ENCODE data around the gene C16orf87. TPM values are rescaled to one million over a fixed set of nuclear protein-coding genes. Genes with fewer than 3 reads are reported as not detected.

Gene C16orf87
- total RNA-seq, 3 donors from 2014 or later, result 5.3 to 8.3 (median 5.4) TPM

DNA sequence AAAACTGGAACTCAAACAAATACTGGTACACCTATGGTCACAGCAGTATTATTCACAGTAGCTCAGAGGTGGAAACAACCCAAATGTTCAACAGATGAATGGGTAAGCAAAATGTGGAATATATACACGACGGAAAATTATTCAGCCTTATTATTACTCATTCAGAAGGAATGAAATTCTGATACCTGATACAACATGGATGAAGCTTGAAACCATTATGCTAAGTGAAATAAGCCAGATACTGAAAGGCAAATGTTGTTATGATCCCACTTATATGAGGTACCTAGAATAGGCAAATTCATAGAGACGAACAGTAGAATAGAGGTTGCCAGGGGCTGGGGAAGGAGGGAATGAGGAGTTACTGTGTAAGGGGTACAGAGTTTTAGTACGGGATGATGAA lies 55.8 kb downstream of the C16orf87 start:
- TF ChIP-seq, protein P1, sequence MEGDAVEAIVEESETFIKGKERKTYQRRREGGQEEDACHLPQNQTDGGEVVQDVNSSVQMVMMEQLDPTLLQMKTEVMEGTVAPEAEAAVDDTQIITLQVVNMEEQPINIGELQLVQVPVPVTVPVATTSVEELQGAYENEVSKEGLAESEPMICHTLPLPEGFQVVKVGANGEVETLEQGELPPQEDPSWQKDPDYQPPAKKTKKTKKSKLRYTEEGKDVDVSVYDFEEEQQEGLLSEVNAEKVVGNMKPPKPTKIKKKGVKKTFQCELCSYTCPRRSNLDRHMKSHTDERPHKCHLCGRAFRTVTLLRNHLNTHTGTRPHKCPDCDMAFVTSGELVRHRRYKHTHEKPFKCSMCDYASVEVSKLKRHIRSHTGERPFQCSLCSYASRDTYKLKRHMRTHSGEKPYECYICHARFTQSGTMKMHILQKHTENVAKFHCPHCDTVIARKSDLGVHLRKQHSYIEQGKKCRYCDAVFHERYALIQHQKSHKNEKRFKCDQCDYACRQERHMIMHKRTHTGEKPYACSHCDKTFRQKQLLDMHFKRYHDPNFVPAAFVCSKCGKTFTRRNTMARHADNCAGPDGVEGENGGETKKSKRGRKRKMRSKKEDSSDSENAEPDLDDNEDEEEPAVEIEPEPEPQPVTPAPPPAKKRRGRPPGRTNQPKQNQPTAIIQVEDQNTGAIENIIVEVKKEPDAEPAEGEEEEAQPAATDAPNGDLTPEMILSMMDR (IDR thresholded peaks at IDR 0.05), result no peak
- intact Hi-C loops (cut with DNase I, micrococcal nuclease), result no loop called here
- H3K36me3 ChIP-seq (ENCODE audit: low read depth), result no peaks in the 10 kb centered on the region
- H3K4me3 ChIP-seq, result no peak overlapping the region
- no peaks in the 10 kb centered on the region for H3K9me3 ChIP-seq
- no peak for DNase-seq
- H3K4me1 ChIP-seq (ENCODE audit: low read depth), result no peaks in the 10 kb centered on the region
- ATAC-seq, result no peak

DNA sequence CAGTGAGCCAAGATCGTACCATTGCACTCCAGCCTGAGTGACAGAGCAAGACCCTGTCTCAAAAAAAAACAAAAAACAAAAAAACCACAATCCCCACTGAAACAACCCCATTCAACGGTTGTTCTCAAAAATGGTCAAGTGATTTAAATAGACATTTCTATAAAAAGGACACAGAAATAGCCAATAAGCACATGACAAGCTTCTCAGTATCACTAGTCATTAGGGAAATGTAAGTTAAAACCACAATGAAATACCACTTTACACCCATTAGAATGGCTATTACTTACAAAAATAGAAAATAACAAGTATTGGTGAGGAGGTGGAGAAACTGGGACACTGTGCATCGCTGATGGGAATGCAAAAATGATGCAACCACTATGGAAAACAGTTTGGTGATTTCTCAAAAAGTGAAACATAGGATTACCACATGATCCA lies 56.2 kb downstream of the C16orf87 start:
- H3K4me1 ChIP-seq (ENCODE audit: low read depth), result no peaks in the 10 kb centered on the region
- intact Hi-C loops (cut with DNase I, micrococcal nuclease), result no loop called here
- ATAC-seq (no peak), DNase-seq (no peak)
- H3K9me3 ChIP-seq, result no peaks in the 10 kb centered on the region
- no peak overlapping the region for H3K4me3 ChIP-seq
- no peaks in the 10 kb centered on the region for H3K36me3 ChIP-seq (ENCODE audit: low read depth)
- TF ChIP-seq, protein P1 (IDR thresholded peaks at IDR 0.05), result no peak

- H3K4me1 ChIP-seq (ENCODE audit: low read depth), result no peaks in the 10 kb centered on the region
- H3K4me3 ChIP-seq, result no peak overlapping the region
- intact Hi-C loops (cut with DNase I, micrococcal nuclease), result no loop called here
- no peak for DNase-seq
- H3K36me3 ChIP-seq (ENCODE audit: low read depth), result no peaks in the 10 kb centered on the region
- ATAC-seq, result no peak
- TF ChIP-seq, protein P1 (IDR thresholded peaks at IDR 0.05), result no peak
- H3K9me3 ChIP-seq, result no peaks in the 10 kb centered on the region
Observed at GRCh38 chr16:46772463-46772862, 58.5 kb downstream of the C16orf87 start.

DNA sequence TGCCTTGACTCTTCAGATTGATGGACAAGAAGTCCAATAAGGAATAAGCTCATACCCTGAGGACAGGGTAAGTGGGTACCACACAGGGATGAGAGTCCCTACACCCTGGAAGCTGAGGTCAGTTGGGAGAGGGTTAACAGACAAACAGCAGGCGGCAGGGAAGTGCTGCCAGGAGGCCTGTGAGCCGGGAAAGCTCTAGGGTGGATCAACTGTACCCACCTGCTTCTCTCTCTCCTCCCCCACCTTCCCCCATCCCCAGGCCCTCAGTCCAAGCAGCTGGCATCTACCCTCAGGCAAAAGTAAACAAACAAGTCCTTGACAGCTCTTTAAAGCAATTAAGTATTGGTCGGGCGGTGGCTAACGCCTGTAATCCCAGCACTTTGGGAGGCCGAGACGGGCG lies 62.2 kb downstream of the C16orf87 start:
- intact Hi-C loops (cut with DNase I, micrococcal nuclease), result no loop called here
- Histone ChIP-seq H3K9me3 (no peaks in the 10 kb centered on the region), H3K36me3 (ENCODE audit: low read depth) (no peaks in the 10 kb centered on the region), H3K4me1 (ENCODE audit: low read depth) (no peaks in the 10 kb centered on the region), H3K4me3 (no peak overlapping the region)
- DNase-seq (no peak), ATAC-seq (no peak)
- TF ChIP-seq, protein P1 (IDR thresholded peaks at IDR 0.05), result no peak

DNA sequence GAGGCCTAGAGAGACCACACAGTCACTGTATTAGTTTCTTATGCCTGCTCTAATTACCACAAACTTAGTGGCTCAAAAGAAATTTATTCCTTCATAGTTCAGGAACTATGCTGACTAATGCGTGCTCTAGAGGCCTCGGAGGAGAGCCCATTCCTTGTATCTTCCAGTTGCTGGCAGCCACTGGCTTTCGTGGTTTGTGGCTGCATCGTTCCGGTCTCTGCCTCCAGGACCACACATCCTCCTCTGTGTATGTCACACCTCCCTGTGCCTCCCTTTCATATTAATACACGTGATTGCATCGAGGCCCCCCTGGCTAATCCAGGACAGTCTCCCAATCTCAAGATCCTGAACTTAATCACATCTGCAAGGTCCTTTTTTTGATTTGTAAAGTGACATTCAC lies 65.9 kb downstream of the C16orf87 start:
- H3K9me3 ChIP-seq, result no peaks in the 10 kb centered on the region
- ATAC-seq, result no peak
- TF ChIP-seq, protein P1 (IDR thresholded peaks at IDR 0.05), result no peak
- no peak overlapping the region for H3K4me3 ChIP-seq
- intact Hi-C loops (cut with DNase I, micrococcal nuclease), result no loop called here
- H3K4me1 ChIP-seq (ENCODE audit: low read depth), result no peaks in the 10 kb centered on the region
- H3K36me3 ChIP-seq (ENCODE audit: low read depth), result no peaks in the 10 kb centered on the region
- DNase-seq, result no peak

DNA sequence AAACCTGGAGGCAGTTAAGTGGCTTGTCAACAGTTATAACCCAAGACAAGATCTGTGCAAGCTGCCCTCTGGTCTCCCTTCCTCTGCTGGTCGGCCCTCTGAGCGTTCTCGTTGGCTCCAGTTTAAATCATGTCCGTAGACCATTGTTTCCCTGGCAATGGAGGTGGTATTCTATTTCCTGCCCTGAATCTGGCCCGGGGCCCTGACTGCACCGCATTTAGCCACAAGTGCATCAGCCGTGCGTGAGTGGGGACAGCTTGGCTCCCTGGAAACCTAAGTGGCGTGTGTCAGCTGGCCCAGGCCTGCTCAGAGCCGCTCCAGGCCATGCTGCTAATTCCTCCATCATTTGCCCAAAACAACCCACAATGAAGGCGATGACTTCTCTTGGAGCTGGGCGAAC lies 67.8 kb downstream of the C16orf87 start:
- H3K4me1 ChIP-seq (ENCODE audit: low read depth), result no peaks in the 10 kb centered on the region
- no peak overlapping the region for H3K4me3 ChIP-seq
- intact Hi-C loops (cut with DNase I, micrococcal nuclease), result no loop called here
- no peaks in the 10 kb centered on the region for H3K9me3 ChIP-seq
- TF ChIP-seq, protein P1 (IDR thresholded peaks at IDR 0.05), result no peak
- DNase-seq (no peak), ATAC-seq (no peak)
- H3K36me3 ChIP-seq (ENCODE audit: low read depth), result no peaks in the 10 kb centered on the region

Data from mucosa of descending colon (tissue), 3 donors.